GM23338 (cell line): ENCODE measurements around the gene SEPTIN3. TPM values are rescaled to one million over a fixed set of nuclear protein-coding genes. Genes with fewer than 3 reads are reported as not detected.
A peak's percentile ranks its signal among the peaks of the same experiment; 100 is the strongest.

Experiments
- ATAC-seq: fragments of 200-7000 bp; cut with Tn5 transposase; 3 replicates; pipeline ENCODE4 v1.9.1; 2020
- DNase-seq: peaks from one replicate; pipeline ENCODE4 v3.0.0-alpha.2; 2015; ENCODE audit warnings: low spot score
- H2AFZ ChIP-seq: fragments of 200-600 bp; sonication (generic); 2 replicates; pipeline ENCODE4 v1.8.0; 2016; ENCODE audit warnings: antibody characterized with exemption, mild to moderate bottlenecking, moderate library complexity
- H3F3A ChIP-seq: fragments of 200-600 bp; sonication (generic); replicated peaks from 2 replicates; pipeline ENCODE4 v1.8.0; 2017; ENCODE audit warnings: antibody characterized with exemption, mixed run types, low read depth
- H3K27ac ChIP-seq: fragments of 200-600 bp; sonication (generic); 2 replicates; pipeline ENCODE4 v1.6.1; 2016; ENCODE audit warnings: low read depth
- H3K27me3 ChIP-seq: fragments of 200-600 bp; sonication (generic); 2 replicates; pipeline ENCODE4 v1.8.0; 2016; ENCODE audit warnings: mild to moderate bottlenecking, mixed run types, moderate library complexity; ENCODE audit not compliant: insufficient read depth
- H3K36me3 ChIP-seq: fragments of 200-600 bp; sonication (generic); 2 replicates; pipeline ENCODE4 v1.8.0; 2016; ENCODE audit warnings: mild to moderate bottlenecking; ENCODE audit not compliant: insufficient read depth
- H3K4me1 ChIP-seq: fragments of 200-600 bp; sonication (generic); 2 replicates; pipeline ENCODE4 v1.8.0; 2016; ENCODE audit warnings: mild to moderate bottlenecking, moderate library complexity; ENCODE audit not compliant: insufficient read depth
- H3K4me2 ChIP-seq: fragments of 200-600 bp; sonication (generic); 2 replicates; pipeline ENCODE4 v1.7.1; 2017; ENCODE audit warnings: mixed run types
- H3K4me3 ChIP-seq: fragments of 200-600 bp; sonication (generic); 2 replicates; pipeline ENCODE4 v1.6.1; 2016; ENCODE audit warnings: mixed run types
- H3K79me2 ChIP-seq: fragments of 200-600 bp; sonication (generic); replicated peaks from 2 replicates; pipeline ENCODE4 v1.8.0; 2017; ENCODE audit warnings: mild to moderate bottlenecking; ENCODE audit not compliant: insufficient read depth
- H3K9me2 ChIP-seq: fragments of 200-600 bp; sonication (generic); 2 replicates; pipeline ENCODE4 v1.8.0; 2017; ENCODE audit not compliant: insufficient read depth
- H4K20me1 ChIP-seq: fragments of 200-600 bp; sonication (generic); replicated peaks from 2 replicates; pipeline ENCODE4 v1.8.0; 2017; ENCODE audit warnings: mild to moderate bottlenecking; ENCODE audit not compliant: insufficient read depth
- H3K27ac Mint-ChIP-seq: 2 replicates; pipeline ENCODE4 v1.8.0; 2020; ENCODE audit warnings: inconsistent platforms, mild to moderate bottlenecking, moderate library complexity, mixed read lengths
- H3K27me3 Mint-ChIP-seq: 3 replicates; pipeline ENCODE4 v1.8.0; 2022; ENCODE audit warnings: low read depth, mild to moderate bottlenecking, moderate library complexity, mixed read lengths, inconsistent platforms; ENCODE audit not compliant: insufficient read depth, poor library complexity
- H3K36me3 Mint-ChIP-seq: 3 replicates; pipeline ENCODE4 v1.8.0; 2021; ENCODE audit warnings: low read depth, mild to moderate bottlenecking, inconsistent platforms, moderate library complexity, mixed read lengths
- H3K4me1 Mint-ChIP-seq: 3 replicates; pipeline ENCODE4 v1.8.0; 2020; ENCODE audit warnings: mild to moderate bottlenecking, inconsistent platforms, mixed read lengths
- H3K4me3 Mint-ChIP-seq: 3 replicates; pipeline ENCODE4 v1.8.0; 2021; ENCODE audit warnings: moderate library complexity, mild to moderate bottlenecking, inconsistent platforms, mixed read lengths
- H3K9me3 Mint-ChIP-seq: 3 replicates; pipeline ENCODE4 v1.8.0; 2020; ENCODE audit warnings: moderate library complexity, mild to moderate bottlenecking, inconsistent platforms, mixed read lengths
- CREB1 ChIP-seq: fragments of 250-450 bp; sonication (Bioruptor Pico); IDR thresholded peaks from 2 replicates; pipeline ENCODE4 v1.5.0; 2020; ENCODE audit warnings: low read depth, mild to moderate bottlenecking, moderate library complexity
- CTCF ChIP-seq, 2 experiments: fragments of 200-600 bp in 1 of 2; sonication (generic) in 1 of 2; conservative IDR thresholded peaks; 2 replicates each; pipeline versions ENCODE4 v1.5.1 to v1.6.1; 2016 to 2017; ENCODE audit warnings: antibody characterized with exemption in 2 of 2, low read depth in 2 of 2, mild to moderate bottlenecking in 2 of 2, moderate library complexity in 1 of 2
- ETS1 ChIP-seq: IDR thresholded peaks from 2 replicates; pipeline ENCODE4 v1.6.1; 2016; ENCODE audit warnings: antibody characterized with exemption
- EZH2 ChIP-seq: fragments of 200-600 bp; sonication (generic); IDR thresholded peaks from one replicate; pipeline ENCODE4 v1.8.0; 2017; ENCODE audit warnings: antibody characterized with exemption, mild to moderate bottlenecking, low read depth; ENCODE audit not compliant: unreplicated experiment
- EZH2phosphoT487 ChIP-seq: fragments of 200-600 bp; sonication (generic); IDR thresholded peaks from one replicate; pipeline ENCODE4 v1.8.1; 2018; ENCODE audit warnings: antibody characterized with exemption; ENCODE audit not compliant: unreplicated experiment
- JUNB ChIP-seq: IDR thresholded peaks from one replicate; pipeline ENCODE4 v1.6.1; 2016; ENCODE audit warnings: antibody characterized with exemption; ENCODE audit not compliant: unreplicated experiment
- NANOG ChIP-seq: IDR thresholded peaks from 2 replicates; pipeline ENCODE4 v1.6.1; 2016; ENCODE audit warnings: antibody characterized with exemption, borderline replicate concordance
- POLR2AphosphoS5 ChIP-seq: IDR thresholded peaks from 2 replicates; pipeline ENCODE4 v1.6.1; 2016; ENCODE audit warnings: antibody characterized with exemption, low read depth
- STAT1 ChIP-seq: IDR thresholded peaks from one replicate; pipeline ENCODE4 v1.6.1; 2016; ENCODE audit warnings: antibody characterized with exemption; ENCODE audit not compliant: unreplicated experiment
- ZNF114 ChIP-seq: fragments of 250-450 bp; sonication (Bioruptor Pico); IDR thresholded peaks from 2 replicates; pipeline ENCODE4 v1.5.0; 2020; ENCODE audit warnings: mild to moderate bottlenecking, moderate library complexity
- ZNF462 ChIP-seq: fragments of 250-450 bp; sonication (Bioruptor Pico); IDR thresholded peaks from 2 replicates; pipeline ENCODE4 v1.5.0; 2020; ENCODE audit warnings: mild to moderate bottlenecking, moderate library complexity
- polyA plus RNA-seq: library from polyadenylated mRNA; unstranded; fragments of >200 nt; fragmentation: Nextera tagmentation; extraction: Ambion mirVana; gene quantifications from 2 replicates; pipeline ENCODE4 v1.2.1, GENCODE V29; 2016
- total RNA-seq: library from RNA; depleted of rRNA; stranded (reverse); fragments of >200 nt; shearing (Covaris generic); gene quantifications from 2 replicates; pipeline ENCODE4 v1.2.3, GENCODE V29; 2014

The SEPTIN3 gene
- total and polyA plus RNA-seq, 2 experiments from 2014 or later: 16.4 to 28.4 TPM

- no peak for TF ChIP-seq ZNF462 (CRISPR knock-in tag)
- TF ChIP-seq CTCF (conservative IDR thresholded peaks at IDR 0.05; ENCODE audit: low read depth in 2 of 2): peak; percentile 78 to 98
- TF ChIP-seq CREB1 (CRISPR knock-in tag): peak; percentile 13; the same call in 1 of the 2 replicates
These were observed 28.1 kb upstream of the SEPTIN3 start (continued) for GRCh38 chr22:41940832-41941765.

GRCh38 chr22:41943661-41944209 is 25.5 kb upstream of the SEPTIN3 start:
- Histone ChIP-seq H3K4me1 (peaks cover 25% of the 10 kb centered on the region), H3K9me2 (no peaks in the 10 kb centered on the region), H3K27me3 (0 out of 2 replicates have a peak, but pooled peaks cover 3% of the 10 kb centered on the region), H4K20me1 (peaks cover 28% of the 10 kb centered on the region), H3K4me2 (no peak overlapping the region), H3F3A (peaks cover 36% of the 10 kb centered on the region), H3K27ac (peak overlapping the region; percentile 16; the same call in 1 of the 2 replicates), H3K36me3 (peaks cover 11% of the 10 kb centered on the region; the same call in 1 of the 2 replicates), H3K79me2 (peaks cover 10% of the 10 kb centered on the region), H2AFZ (no peak overlapping the region), H3K4me3 (no peak overlapping the region)
- Mint-ChIP-seq H3K9me3 (no peaks in the 10 kb centered on the region), H3K27ac (no peak overlapping the region), H3K27me3 (peaks cover 27% of the 10 kb centered on the region), H3K4me3 (peak overlapping the region; percentile 28; the same call in 1 of the 3 replicates), H3K36me3 (peaks cover 66% of the 10 kb centered on the region), H3K4me1 (peaks cover 19% of the 10 kb centered on the region)
- peak; percentile 61 for DNase-seq
- ATAC-seq: no peak
- no peak for TF ChIP-seq POLR2AphosphoS5
- TF ChIP-seq ETS1: no peak
- TF ChIP-seq ZNF114: no peak
- no peak for TF ChIP-seq EZH2
- TF ChIP-seq CREB1 (CRISPR knock-in tag): no peak
- no peak for TF ChIP-seq STAT1
- TF ChIP-seq JUNB: no peak
- TF ChIP-seq NANOG: no peak
- no peak for TF ChIP-seq CTCF (conservative IDR thresholded peaks at IDR 0.05; ENCODE audit: low read depth in 2 of 2)
- TF ChIP-seq EZH2phosphoT487: no peak
